8988T (cell line): ENCODE measurements around the gene NDUFAF3.
"Not testable (repeated sequence)": the region's sequence is repeated elsewhere in the genome, so short reads cannot be mapped to it uniquely, and the experiment has no call there.

Source experiments
- DNase-seq: peaks from one replicate; pipeline ENCODE4 v3.0.0; 2011

NDUFAF3 gene

DNA sequence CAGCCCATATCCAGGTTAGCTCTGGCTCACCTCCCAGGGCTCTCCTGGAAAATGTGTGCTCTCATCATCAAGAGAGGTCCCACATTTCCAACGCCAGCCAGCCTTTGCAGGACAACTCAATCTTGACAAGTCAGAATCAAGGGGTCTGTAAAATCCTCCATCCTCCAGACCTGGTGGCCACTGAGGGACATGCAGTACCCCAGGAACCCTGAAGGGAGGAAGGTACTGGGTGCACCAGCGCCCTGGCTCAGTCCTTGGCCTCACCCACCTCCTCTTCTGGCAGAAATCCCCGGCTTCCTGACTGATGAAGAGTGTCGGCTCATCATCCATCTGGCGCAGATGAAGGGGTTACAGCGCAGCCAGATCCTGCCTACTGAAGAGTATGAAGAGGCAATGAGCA, 20.8 kb upstream of the NDUFAF3 start:
- no peak for DNase-seq

GRCh38 chr3:49004352-49005302, 17.3 kb upstream of the NDUFAF3 start:
- DNase-seq: no peak

GRCh38 chr3:49005303-49005680, 16.6 kb upstream of the NDUFAF3 start:
- no peak for DNase-seq

DNA sequence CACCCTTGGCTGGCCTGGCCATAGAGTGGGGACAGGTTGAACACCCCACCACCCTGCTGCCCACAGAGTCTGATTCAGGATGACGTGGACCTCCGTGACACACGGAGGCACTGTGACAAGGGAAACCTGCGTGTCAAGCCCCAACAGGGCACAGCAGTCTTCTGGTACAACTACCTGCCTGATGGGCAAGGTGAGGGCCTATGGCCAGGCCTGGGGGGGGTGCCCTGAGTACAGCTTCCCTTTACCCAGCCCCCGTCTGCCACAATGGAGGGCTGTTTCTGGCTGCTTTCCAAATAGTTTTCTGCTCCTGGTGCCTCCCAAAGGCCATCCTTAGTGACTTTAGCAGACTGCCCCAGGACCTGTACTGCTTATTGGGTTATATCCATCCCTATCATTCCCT, 15.9 kb upstream of the NDUFAF3 start:
- DNase-seq: no peak

GRCh38 chr3:49006408-49007067, 15.4 kb upstream of the NDUFAF3 start:
- DNase-seq: no peak

GRCh38 chr3:49007068-49007770, 14.7 kb upstream of the NDUFAF3 start, which contains the start of gene WDR6:
WDR6 (plus strand) TSS chr3:49007391; CDS start chr3:49007432, 41 bp downstream.
- DNase-seq: peak; percentile 98

- peak; percentile 91 for DNase-seq
Observed at GRCh38 chr3:49007771-49008528, 14.0 kb upstream of the NDUFAF3 start.

DNA sequence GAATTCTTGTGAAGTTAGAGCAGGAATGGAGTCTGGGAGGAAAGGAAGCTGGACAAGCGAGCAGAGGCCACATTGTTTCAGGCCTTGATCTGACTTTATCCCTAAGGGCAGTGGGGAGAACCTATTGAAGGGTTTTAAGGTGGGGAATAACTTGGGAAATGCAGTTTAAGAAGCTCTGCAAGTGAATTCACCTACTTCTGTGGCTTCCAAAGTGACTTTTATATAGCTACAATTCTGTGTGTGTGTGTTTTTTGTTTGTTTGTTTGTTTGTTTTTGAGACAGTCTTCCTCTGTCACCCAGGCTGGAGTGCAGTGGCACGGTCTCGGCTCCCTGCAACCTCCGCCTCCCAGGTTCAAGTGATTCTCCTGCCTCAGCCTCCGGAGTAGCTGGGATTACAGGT, 13.3 kb upstream of the NDUFAF3 start:
- DNase-seq: not testable (repeated sequence)

GRCh38 chr3:49009396-49009795, 12.5 kb upstream of the NDUFAF3 start:
- no peak for DNase-seq

- peak; percentile 35 for DNase-seq
Observed at GRCh38 chr3:49012441-49013017, 9.4 kb upstream of the NDUFAF3 start.

DNA sequence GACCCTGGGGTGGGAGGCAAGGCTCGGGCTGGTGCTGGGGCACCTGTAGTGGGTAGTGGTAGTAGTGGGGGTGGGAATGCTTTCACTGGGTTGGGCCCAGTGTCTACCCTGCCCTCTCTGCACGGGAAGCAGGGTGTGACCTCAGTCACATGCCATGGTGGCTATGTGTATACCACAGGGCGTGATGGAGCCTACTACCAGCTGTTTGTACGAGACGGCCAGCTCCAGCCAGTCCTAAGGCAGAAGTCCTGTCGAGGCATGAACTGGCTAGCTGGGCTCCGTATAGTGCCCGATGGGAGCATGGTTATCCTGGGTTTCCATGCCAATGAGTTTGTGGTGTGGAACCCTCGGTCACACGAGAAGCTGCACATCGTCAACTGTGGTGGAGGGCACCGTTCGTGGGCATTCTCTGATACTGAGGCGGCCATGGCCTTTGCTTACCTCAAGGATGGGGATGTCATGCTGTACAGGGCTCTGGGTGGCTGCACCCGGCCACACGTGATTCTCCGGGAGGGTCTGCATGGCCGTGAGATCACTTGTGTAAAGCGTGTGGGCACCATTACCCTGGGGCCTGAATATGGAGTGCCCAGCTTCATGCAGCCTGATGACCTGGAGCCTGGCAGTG, 8.7 kb upstream of the NDUFAF3 start:
- DNase-seq: peak; percentile 10

DNA sequence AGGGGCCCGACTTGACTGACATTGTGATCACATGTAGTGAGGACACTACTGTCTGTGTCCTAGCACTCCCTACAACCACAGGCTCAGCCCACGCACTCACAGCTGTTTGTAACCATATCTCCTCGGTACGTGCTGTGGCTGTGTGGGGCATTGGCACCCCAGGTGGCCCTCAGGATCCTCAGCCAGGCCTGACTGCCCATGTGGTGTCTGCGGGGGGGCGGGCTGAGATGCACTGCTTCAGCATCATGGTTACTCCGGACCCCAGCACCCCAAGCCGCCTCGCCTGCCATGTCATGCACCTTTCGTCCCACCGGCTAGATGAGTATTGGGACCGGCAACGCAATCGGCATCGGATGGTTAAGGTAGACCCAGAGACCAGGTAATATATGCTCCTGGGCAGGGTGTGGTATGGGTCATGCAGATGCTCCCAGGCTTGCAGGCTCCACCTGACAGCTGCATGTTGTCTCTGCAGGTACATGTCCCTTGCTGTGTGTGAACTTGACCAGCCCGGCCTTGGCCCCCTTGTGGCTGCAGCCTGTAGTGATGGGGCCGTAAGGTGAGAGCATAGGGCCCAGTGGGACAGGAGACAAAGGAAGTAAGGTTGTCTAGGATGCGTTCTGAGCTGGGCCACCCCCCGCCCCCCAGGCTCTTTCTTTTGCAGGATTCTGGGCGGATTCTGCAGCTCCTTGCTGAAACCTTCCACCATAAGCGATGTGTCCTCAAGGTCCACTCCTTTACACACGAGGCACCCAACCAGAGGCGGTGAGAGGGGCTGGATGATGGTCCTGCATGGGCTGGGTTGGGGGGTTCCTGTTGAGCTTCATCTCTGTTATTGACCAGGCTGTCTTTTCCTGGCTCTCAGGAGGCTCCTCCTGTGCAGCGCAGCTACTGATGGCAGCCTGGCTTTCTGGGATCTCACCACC, 7.9 kb upstream of the NDUFAF3 start:
- DNase-seq: peak; percentile 86

DNA sequence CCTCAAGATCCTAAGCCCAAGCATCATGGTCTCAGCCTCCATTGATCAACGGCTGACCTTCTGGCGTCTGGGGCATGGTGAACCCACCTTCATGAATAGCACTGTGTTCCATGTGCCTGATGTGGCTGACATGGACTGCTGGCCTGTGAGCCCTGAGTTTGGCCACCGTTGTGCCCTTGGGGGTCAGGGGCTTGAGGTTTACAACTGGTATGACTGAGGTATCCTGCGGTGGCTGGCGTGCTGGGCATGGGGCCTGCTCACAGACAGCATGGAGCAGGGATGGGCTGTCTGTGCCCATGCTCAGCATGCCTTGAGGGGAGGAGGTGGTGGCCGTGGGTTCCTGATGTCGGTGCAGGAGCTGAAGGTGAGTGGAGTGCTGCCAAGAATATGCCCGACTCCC, 6.8 kb upstream of the NDUFAF3 start:
- no peak for DNase-seq

DNA sequence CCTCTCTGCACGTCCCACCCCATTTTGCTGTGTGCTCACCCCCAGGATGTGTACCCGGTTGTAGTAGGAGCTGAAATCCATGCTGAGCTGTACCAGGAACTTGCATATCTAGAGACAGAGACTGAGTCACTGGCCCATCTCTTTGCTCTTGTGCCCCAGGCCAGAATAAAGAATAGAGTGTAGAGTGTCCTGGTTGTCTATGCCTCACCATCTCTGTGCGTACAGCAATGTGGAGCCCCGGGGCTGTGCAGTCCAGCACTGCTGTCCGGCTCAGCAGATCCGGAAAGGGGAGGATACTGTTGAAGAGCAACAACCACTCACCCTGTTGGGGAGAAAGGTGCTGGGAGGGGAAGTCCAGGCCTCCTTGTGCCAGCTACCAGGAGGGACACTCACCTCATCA, 6.2 kb upstream of the NDUFAF3 start:
- DNase-seq: peak; percentile 8

- no peak for DNase-seq
Observed at GRCh38 chr3:49016414-49017228, 5.3 kb upstream of the NDUFAF3 start.

DNA sequence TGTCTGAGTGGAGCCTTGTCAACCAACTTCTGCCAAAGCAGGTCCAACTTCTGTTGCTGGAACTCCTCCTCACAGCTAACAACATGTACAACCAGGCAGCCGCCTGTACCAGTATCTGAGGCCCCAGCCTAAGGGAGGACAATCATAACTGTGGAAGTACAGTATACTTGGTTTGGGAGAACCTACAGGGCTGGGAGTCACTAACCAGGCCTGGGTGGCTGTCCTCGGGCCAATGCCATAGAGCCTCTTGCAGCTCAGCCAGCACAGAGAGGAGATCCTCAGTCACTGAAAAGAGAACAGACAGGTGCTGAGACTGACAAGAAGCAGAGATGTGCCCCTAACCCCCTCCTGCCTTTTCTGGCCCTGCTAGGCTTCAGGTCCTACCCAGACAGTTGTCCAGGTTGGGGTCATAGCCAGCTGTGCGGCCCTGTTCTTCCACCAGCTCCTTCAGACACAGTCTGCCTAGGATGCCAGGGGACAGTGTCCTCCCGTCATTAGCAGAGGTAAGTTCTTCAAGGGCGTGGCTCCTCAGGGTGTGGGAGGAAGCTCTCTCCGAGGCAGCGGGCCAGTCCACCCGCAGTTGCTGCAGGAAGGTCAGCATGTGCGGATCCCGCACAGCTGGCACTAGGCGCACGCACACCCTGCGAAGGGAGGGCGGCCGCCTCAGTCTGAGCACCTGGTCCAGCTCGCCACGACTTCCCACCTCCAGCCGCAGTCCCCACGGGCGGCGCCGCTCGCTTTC, 4.5 kb upstream of the NDUFAF3 start:
- DNase-seq: peak; percentile 39

GRCh38 chr3:49017971-49018706, 3.8 kb upstream of the NDUFAF3 start, which contains the start of gene DALRD3:
DALRD3 (minus strand) TSS chr3:49018580; CDS start chr3:49018564, 16 bp downstream.
- DNase-seq: peak; percentile 78

DNA sequence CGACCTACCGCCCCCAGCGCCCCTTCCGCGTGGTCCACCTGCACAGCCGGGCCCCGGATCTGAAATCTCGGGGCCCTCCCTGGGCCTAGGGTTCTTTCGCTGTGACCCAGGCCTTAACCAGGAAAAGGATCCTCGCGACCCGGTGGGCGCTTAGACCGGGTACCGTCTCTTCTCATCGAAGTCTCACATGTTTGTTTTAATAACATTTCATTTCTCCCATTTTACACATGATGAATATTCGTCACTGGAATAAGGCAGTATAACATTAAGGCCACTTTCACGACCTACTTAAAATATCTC, 3.3 kb upstream of the NDUFAF3 start:
- DNase-seq: no peak
